Transverse colon (tissue), 4 donors: Measurements from ENCODE around the gene C15orf39. TPM values are rescaled to one million over a fixed set of nuclear protein-coding genes. Genes with fewer than 3 reads are reported as not detected.
A peak's percentile ranks its signal among the peaks of the same experiment; 100 is the strongest.
"Not testable (repeated sequence)": the region's sequence is repeated elsewhere in the genome, so short reads cannot be mapped to it uniquely, and the experiment has no call there.

ENCODE experiments used
- DNase-seq: peaks from one replicate; pipeline ENCODE4 v3.0.0-alpha.2; 2019
- H3K27ac ChIP-seq, 4 donors: fragments of 200-600 bp; sonication (generic); 2 replicates each; pipeline ENCODE4 v1.5.1; 2016 to 2018; ENCODE audit warnings: inconsistent platforms in 4 of 4
- H3K27me3 ChIP-seq: fragments of 200-600 bp; sonication (generic); 2 replicates; pipeline ENCODE4 v1.5.1; 2017; ENCODE audit warnings: inconsistent platforms
- H3K36me3 ChIP-seq, 4 donors: fragments of 200-600 bp; sonication (generic); 2 replicates each; pipeline ENCODE4 v1.5.1; 2017 to 2019; ENCODE audit warnings: inconsistent platforms in 4 of 4
- H3K4me1 ChIP-seq, 4 donors: fragments of 200-600 bp; sonication (generic); 2 replicates each; pipeline ENCODE4 v1.5.1; 2017 to 2020; ENCODE audit warnings: inconsistent platforms in 4 of 4
- H3K4me3 ChIP-seq, 4 donors: fragments of 200-600 bp; sonication (generic); 1 replicate in 1 of 4; 2 replicates in 3 of 4; pipeline versions ENCODE4 v1.5.1 to v1.6.1; 2017 to 2019; ENCODE audit warnings: inconsistent platforms in 4 of 4
- H3K9me3 ChIP-seq, 2 donors: fragments of 200-600 bp; sonication (generic); 2 replicates each; pipeline ENCODE4 v1.5.1; 2017 to 2019; ENCODE audit warnings: inconsistent platforms in 2 of 2
- CTCF ChIP-seq, 5 experiments: fragments of 200-600 bp in 3 of 5; fragments of 450-650 bp in 2 of 5; sonication (generic) in 3 of 5; IDR thresholded peaks; 1 replicate in 2 of 5; 2 replicates in 3 of 5; pipeline ENCODE4 v1.5.1; 2016 to 2017; ENCODE audit warnings: antibody characterized with exemption in 5 of 5, inconsistent platforms in 3 of 5, mild to moderate bottlenecking in 2 of 5, moderate library complexity in 1 of 5
- EP300 ChIP-seq: sonication (generic); formaldehyde crosslinking; IDR thresholded peaks from one replicate; pipeline ENCODE4 v1.6.1; 2017; ENCODE audit warnings: antibody characterized with exemption, low read depth
- POLR2A ChIP-seq: fragments of 450-650 bp; IDR thresholded peaks from one replicate; pipeline ENCODE4 v1.6.1; 2016; ENCODE audit warnings: antibody characterized with exemption, mild to moderate bottlenecking, moderate library complexity
- POLR2AphosphoS5 ChIP-seq, 3 donors: sonication (generic); formaldehyde crosslinking; IDR thresholded peaks; one replicate each; pipeline ENCODE4 v1.6.1; 2016; ENCODE audit warnings: antibody characterized with exemption in 3 of 3
- WGBS, 2 donors: methylation state at CpG; one replicate each; pipeline ENCODE4 v1.1.5; 2018; ENCODE audit warnings: low coverage in 1 of 2; 5-methylcytosine and 5-hydroxymethylcytosine counted together
- in situ Hi-C, 4 donors: fragments of 200-750 bp; cut with MboI; loops; one replicate each; pipeline versions ENCODE4 v1.15.0 to v1.15.1; 2017; ENCODE audit warnings: low sequenced_read_pairs in 3 of 4, low pct_ligation_motif_present in 1 of 4, low pct_unique_long_range_greater_than_20kb in 1 of 4
- intact Hi-C: fragments of 100-400 bp; cut with DNase I; formaldehyde crosslinking; loops from one replicate; pipeline ENCODE4 v1.15.1; 2023; ENCODE audit warnings: low total_unique reads
- total RNA-seq, 4 donors: library from RNA; depleted of rRNA; stranded (reverse); fragments of >200 nt; gene quantifications; one replicate each; pipeline ENCODE4 v1.1.0, GENCODE V29; 2016

C15orf39 gene
- total RNA-seq, 4 donors from 2014 or later = 20.9 to 27.9 (median 26.7) TPM

- Histone ChIP-seq H3K4me3 (no peak overlapping the region), H3K36me3 (peaks cover 0 to 4% (median 1%) of the 10 kb centered on the region in 4 donors), H3K4me1 (no peaks in the 10 kb centered on the region), H3K9me3 (no peaks in the 10 kb centered on the region), H3K27me3 (no peaks in the 10 kb centered on the region), H3K27ac (no peak overlapping the region)
- in situ Hi-C loops = no loop called here
- TF ChIP-seq POLR2AphosphoS5 (IDR thresholded peaks at IDR 0.05) = no peak
- TF ChIP-seq POLR2A = no peak
- TF ChIP-seq CTCF (IDR thresholded peaks at IDR 0.05) = no peak
- TF ChIP-seq EP300 = no peak
- intact Hi-C loops = no loop called here
- no peak for DNase-seq
- WGBS, 2 donors = 88% methylated on average over 6 of the region's 6 CpGs; no CpG with 5 or more reads in 1 of the 2 donors
These were observed 15.3 kb downstream of the C15orf39 start for GRCh38 chr15:75217012-75217411.

- H3K27me3 ChIP-seq, H3K9me3 ChIP-seq, H3K4me1 ChIP-seq, intact Hi-C loops, in situ Hi-C loops, H3K4me3 ChIP-seq, DNase-seq, H3K27ac ChIP-seq, H3K36me3 ChIP-seq: not testable (repeated sequence)
- WGBS, 2 donors = 91 to 100% methylated on average over 1 to 3 of the region's 3 CpGs
These were observed 15.9 kb downstream of the C15orf39 start for GRCh38 chr15:75217574-75217973.

GRCh38 chr15:75219507-75219929 lies 17.8 kb downstream of the C15orf39 start:
- 38 to 40% methylated on average over 1 to 4 of the region's 4 CpGs for WGBS, 2 donors
- in situ Hi-C loops, H3K4me1 ChIP-seq, H3K4me3 ChIP-seq, H3K27ac ChIP-seq, H3K9me3 ChIP-seq, intact Hi-C loops, H3K27me3 ChIP-seq, H3K36me3 ChIP-seq: not testable (repeated sequence)
- DNase-seq = peak; percentile 26

- Histone ChIP-seq H3K9me3 (no peaks in the 10 kb centered on the region), H3K36me3 (no peaks in the 10 kb centered on the region), H3K4me3 (no peak overlapping the region), H3K4me1 (no peaks in the 10 kb centered on the region), H3K27me3 (no peaks in the 10 kb centered on the region), H3K27ac (no peak overlapping the region)
- in situ Hi-C loops = no loop called here
- TF ChIP-seq POLR2A (no peak), POLR2AphosphoS5 (IDR thresholded peaks at IDR 0.05) (no peak), CTCF (IDR thresholded peaks at IDR 0.05) (no peak), EP300 (no peak)
- no peak for DNase-seq
- intact Hi-C loops = no loop called here
- 92% methylated on average over 3 of the region's 6 CpGs; no CpG with 5 or more reads in 1 of the 2 donors for WGBS, 2 donors
These were observed 22.0 kb downstream of the C15orf39 start for GRCh38 chr15:75223688-75224087.

GRCh38 chr15:75224281-75224680 lies 22.6 kb downstream of the C15orf39 start:
- Histone ChIP-seq H3K4me3 (no peak overlapping the region), H3K4me1 (no peaks in the 10 kb centered on the region), H3K9me3 (no peaks in the 10 kb centered on the region), H3K27me3 (no peaks in the 10 kb centered on the region), H3K36me3 (no peaks in the 10 kb centered on the region), H3K27ac (no peak overlapping the region)
- no peak for DNase-seq
- in situ Hi-C loops = no loop called here
- intact Hi-C loops = no loop called here
- 75% methylated on average over 12 of the region's 12 CpGs; no CpG with 5 or more reads in 1 of the 2 donors for WGBS, 2 donors
- no peak for TF ChIP-seq EP300
- no peak for TF ChIP-seq CTCF (IDR thresholded peaks at IDR 0.05)
- no peak for TF ChIP-seq POLR2AphosphoS5 (IDR thresholded peaks at IDR 0.05)
- no peak for TF ChIP-seq POLR2A

GRCh38 chr15:75225102-75225836 lies 23.6 kb downstream of the C15orf39 start:
- in situ Hi-C loops, H3K4me1 ChIP-seq, H3K36me3 ChIP-seq, H3K27ac ChIP-seq, intact Hi-C loops, H3K9me3 ChIP-seq, H3K4me3 ChIP-seq, DNase-seq, H3K27me3 ChIP-seq: not testable (repeated sequence)
- 54 to 80% methylated on average over 1 to 6 of the region's 10 CpGs for WGBS, 2 donors
